Astrocyte (in vitro differentiated cells and primary cell): ENCODE results near the gene OTOF. TPM values are rescaled to one million over a fixed set of nuclear protein-coding genes. Genes with fewer than 3 reads are reported as not detected.

Experiments
- DNase-seq: peaks from one replicate; pipeline ENCODE4 v3.0.0-alpha.2; 2010; ENCODE audit warnings: low read depth
- FAIRE-seq: peaks from 2 replicates; lab custom pipeline; 2011; peaks lifted over from hg19 to GRCh38; lab: Jason Lieb, UNC
- H2AFZ ChIP-seq: 2 replicates; pipeline ENCODE4 v1.6.0; 2012; ENCODE audit warnings: low read depth, low read length, inconsistent platforms
- H3K27ac ChIP-seq: 2 replicates; pipeline ENCODE4 v1.5.1; 2011; ENCODE audit warnings: low read depth, low read length, inconsistent platforms
- H3K27me3 ChIP-seq: 2 replicates; pipeline ENCODE4 v1.6.0; 2011; ENCODE audit warnings: low read length, inconsistent platforms; ENCODE audit not compliant: insufficient read depth
- H3K36me3 ChIP-seq: 2 replicates; pipeline ENCODE4 v1.5.1; 2011; ENCODE audit warnings: low read length, inconsistent platforms; ENCODE audit not compliant: insufficient read depth
- H3K4me1 ChIP-seq: 2 replicates; pipeline ENCODE4 v1.5.1; 2011; ENCODE audit warnings: low read length, inconsistent platforms; ENCODE audit not compliant: insufficient read depth
- H3K4me2 ChIP-seq: 2 replicates; pipeline ENCODE4 v1.6.0; 2012; ENCODE audit warnings: low read length, inconsistent platforms
- H3K4me3 ChIP-seq: 2 replicates; pipeline ENCODE4 v1.5.1; 2011; ENCODE audit warnings: low read depth, mild to moderate bottlenecking, low read length, inconsistent platforms; ENCODE audit not compliant: insufficient read depth
- H3K79me2 ChIP-seq: 2 replicates; pipeline ENCODE4 v1.6.0; 2012; ENCODE audit warnings: mild to moderate bottlenecking, low read length, inconsistent platforms; ENCODE audit not compliant: insufficient read depth
- H3K9ac ChIP-seq: 2 replicates; pipeline ENCODE4 v1.6.0; 2012; ENCODE audit warnings: mild to moderate bottlenecking, low read length, inconsistent platforms
- H3K9me3 ChIP-seq: 2 replicates; pipeline ENCODE4 v1.5.1; 2012; ENCODE audit warnings: low read depth, mild to moderate bottlenecking, low read length, inconsistent platforms; ENCODE audit not compliant: insufficient read depth
- H4K20me1 ChIP-seq: 2 replicates; pipeline ENCODE4 v1.6.0; 2012; ENCODE audit warnings: low read length, inconsistent platforms; ENCODE audit not compliant: insufficient read depth
- H3K27ac Mint-ChIP-seq: one replicate; pipeline ENCODE4 v1.8.0; 2021; ENCODE audit warnings: mild to moderate bottlenecking, mixed read lengths; ENCODE audit not compliant: unreplicated experiment
- H3K27me3 Mint-ChIP-seq: one replicate; pipeline ENCODE4 v1.8.0; 2021; ENCODE audit warnings: low read depth, mixed read lengths; ENCODE audit not compliant: unreplicated experiment
- H3K36me3 Mint-ChIP-seq: one replicate; pipeline ENCODE4 v1.8.0; 2021; ENCODE audit warnings: low read depth, mixed read lengths; ENCODE audit not compliant: unreplicated experiment
- H3K4me1 Mint-ChIP-seq: one replicate; pipeline ENCODE4 v1.8.0; 2021; ENCODE audit warnings: low read depth, mixed read lengths; ENCODE audit not compliant: unreplicated experiment
- H3K4me3 Mint-ChIP-seq: one replicate; pipeline ENCODE4 v1.8.0; 2021; ENCODE audit warnings: mild to moderate bottlenecking, moderate library complexity, mixed read lengths; ENCODE audit not compliant: unreplicated experiment
- H3K9me3 Mint-ChIP-seq: one replicate; pipeline ENCODE4 v1.8.0; 2021; ENCODE audit warnings: mild to moderate bottlenecking, mixed read lengths; ENCODE audit not compliant: unreplicated experiment
- CTCF ChIP-seq: IDR thresholded peaks from 2 replicates; pipeline ENCODE4 v1.5.1; 2011; ENCODE audit warnings: low read depth, mild to moderate bottlenecking, inconsistent platforms, low read length, moderate library complexity; ENCODE audit not compliant: insufficient read depth
- EZH2 ChIP-seq: IDR thresholded peaks from 2 replicates; pipeline ENCODE4 v1.6.1; 2012; ENCODE audit warnings: mild to moderate bottlenecking, low read length, inconsistent platforms; ENCODE audit not compliant: insufficient read depth
- total RNA-seq: library from RNA; stranded (reverse); gene quantifications from 2 replicates; pipeline ENCODE4 v1.2.1, GENCODE V29; 2021

Gene OTOF
- total RNA-seq, 1 donor from 2014 or later, result not detected

- TF ChIP-seq CTCF (no peak), EZH2 (no peak)
- no peak overlapping the region for H3K4me2 ChIP-seq
- H4K20me1 ChIP-seq, result no peaks in the 10 kb centered on the region
- no peak for FAIRE-seq
- Mint-ChIP-seq H3K4me1 (no peaks in the 10 kb centered on the region), H3K27me3 (peaks cover 6% of the 10 kb centered on the region), H3K36me3 (peaks cover 2% of the 10 kb centered on the region), H3K4me3 (no peak overlapping the region), H3K27ac (peak overlapping the region; percentile 53), H3K9me3 (no peaks in the 10 kb centered on the region)
- no peaks in the 10 kb centered on the region for H3K79me2 ChIP-seq
- H3K27ac ChIP-seq, result no peak overlapping the region
- H3K36me3 ChIP-seq, result no peaks in the 10 kb centered on the region
- no peak overlapping the region for H3K4me3 ChIP-seq
- no peak overlapping the region for H2AFZ ChIP-seq
- no peaks in the 10 kb centered on the region for H3K4me1 ChIP-seq
- H3K27me3 ChIP-seq, result peaks cover 3% of the 10 kb centered on the region
- no peak for DNase-seq
- H3K9me3 ChIP-seq, result no peaks in the 10 kb centered on the region
- no peak overlapping the region for H3K9ac ChIP-seq
Observed at GRCh38 chr2:26422947-26423629, 54.8 kb downstream of the OTOF start.

- peaks cover 2% of the 10 kb centered on the region for H3K36me3 Mint-ChIP-seq
- no peak overlapping the region for H2AFZ ChIP-seq
- H3K27me3 ChIP-seq, result peaks cover 3% of the 10 kb centered on the region
- no peak overlapping the region for H3K9ac ChIP-seq
- no peaks in the 10 kb centered on the region for H3K9me3 Mint-ChIP-seq
- no peaks in the 10 kb centered on the region for H3K36me3 ChIP-seq
- TF ChIP-seq CTCF, result no peak
- TF ChIP-seq EZH2, result no peak
- H3K27ac Mint-ChIP-seq, result no peak overlapping the region
- no peaks in the 10 kb centered on the region for H3K9me3 ChIP-seq
- no peaks in the 10 kb centered on the region for H3K4me1 Mint-ChIP-seq
- no peak overlapping the region for H3K27ac ChIP-seq
- no peak for FAIRE-seq
- H3K4me3 Mint-ChIP-seq, result no peak overlapping the region
- H4K20me1 ChIP-seq, result no peaks in the 10 kb centered on the region
- no peaks in the 10 kb centered on the region for H3K4me1 ChIP-seq
- no peak overlapping the region for H3K4me2 ChIP-seq
- H3K4me3 ChIP-seq, result no peak overlapping the region
- DNase-seq, result no peak
- H3K27me3 Mint-ChIP-seq, result peaks cover 3% of the 10 kb centered on the region
- no peaks in the 10 kb centered on the region for H3K79me2 ChIP-seq
Observed at GRCh38 chr2:26421961-26422360, 56.0 kb downstream of the OTOF start.

GRCh38 chr2:26414311-26414710 lies 63.6 kb downstream of the OTOF start:
- no peak overlapping the region for H3K9ac ChIP-seq
- H3K27ac Mint-ChIP-seq, result no peak overlapping the region
- H3K79me2 ChIP-seq, result no peaks in the 10 kb centered on the region
- H3K4me1 Mint-ChIP-seq, result peaks cover 1% of the 10 kb centered on the region
- no peaks in the 10 kb centered on the region for H3K9me3 Mint-ChIP-seq
- H3K4me2 ChIP-seq, result no peak overlapping the region
- H4K20me1 ChIP-seq, result no peaks in the 10 kb centered on the region
- H3K4me3 Mint-ChIP-seq, result no peak overlapping the region
- no peaks in the 10 kb centered on the region for H3K36me3 Mint-ChIP-seq
- H3K4me1 ChIP-seq, result no peaks in the 10 kb centered on the region
- no peaks in the 10 kb centered on the region for H3K36me3 ChIP-seq
- DNase-seq, result no peak
- H3K4me3 ChIP-seq, result no peak overlapping the region
- FAIRE-seq, result no peak
- TF ChIP-seq CTCF (no peak), EZH2 (no peak)
- peaks cover 2% of the 10 kb centered on the region for H3K27me3 ChIP-seq
- no peaks in the 10 kb centered on the region for H3K27me3 Mint-ChIP-seq
- H2AFZ ChIP-seq, result no peak overlapping the region
- H3K9me3 ChIP-seq, result no peaks in the 10 kb centered on the region
- H3K27ac ChIP-seq, result no peak overlapping the region
